Endodermal cell (in vitro differentiated cells): ENCODE data around the gene DSCAML1. TPM values are rescaled to one million over a fixed set of nuclear protein-coding genes. Genes with fewer than 3 reads are reported as not detected.

ENCODE experiments used
- DNase-seq: peaks from one replicate; pipeline ENCODE4 v3.0.0-alpha.2; 2017
- H3K27ac ChIP-seq: 2 replicates; pipeline ENCODE4 v1.5.1; 2013; ENCODE audit warnings: mild to moderate bottlenecking, low read depth, low read length, moderate library complexity
- H3K27me3 ChIP-seq: 2 replicates; pipeline ENCODE4 v1.6.1; 2013; ENCODE audit warnings: mild to moderate bottlenecking, low read length, moderate library complexity; ENCODE audit not compliant: insufficient read depth, control insufficient read depth, poor library complexity, severe bottlenecking
- H3K36me3 ChIP-seq: 2 replicates; pipeline ENCODE4 v1.7.0; 2013; ENCODE audit warnings: mild to moderate bottlenecking, low read length, moderate library complexity; ENCODE audit not compliant: control insufficient read depth, insufficient read depth
- H3K4me1 ChIP-seq: one replicate; pipeline ENCODE4 v1.7.0; 2013; ENCODE audit warnings: low read length; ENCODE audit not compliant: control insufficient read depth, insufficient read depth
- H3K4me3 ChIP-seq: 2 replicates; pipeline ENCODE4 v1.5.1; 2013; ENCODE audit warnings: mild to moderate bottlenecking, low read length, moderate library complexity
- H3K9ac ChIP-seq: 2 replicates; pipeline ENCODE4 v1.6.1; 2013; ENCODE audit warnings: mild to moderate bottlenecking, low read length, moderate library complexity; ENCODE audit not compliant: poor library complexity, severe bottlenecking; ENCODE audit errors: extremely low read depth
- H3K9me3 ChIP-seq: 2 replicates; pipeline ENCODE4 v1.6.1; 2013; ENCODE audit warnings: mild to moderate bottlenecking, low read length, moderate library complexity; ENCODE audit not compliant: control insufficient read depth
- H3K27ac Mint-ChIP-seq: 2 replicates; pipeline ENCODE4 v1.8.0; 2020; ENCODE audit warnings: mixed read lengths
- H3K27me3 Mint-ChIP-seq: 2 replicates; pipeline ENCODE4 v1.8.0; 2021; ENCODE audit warnings: mild to moderate bottlenecking, mixed read lengths; ENCODE audit not compliant: insufficient read depth
- H3K36me3 Mint-ChIP-seq: 2 replicates; pipeline ENCODE4 v1.8.0; 2020; ENCODE audit warnings: low read depth, mixed read lengths
- H3K4me1 Mint-ChIP-seq: 2 replicates; pipeline ENCODE4 v1.8.0; 2020; ENCODE audit warnings: mixed read lengths
- H3K4me3 Mint-ChIP-seq: 2 replicates; pipeline ENCODE4 v1.8.0; 2020; ENCODE audit warnings: mild to moderate bottlenecking, moderate library complexity, mixed read lengths
- H3K9me3 Mint-ChIP-seq: 2 replicates; pipeline ENCODE4 v1.8.0; 2020; ENCODE audit warnings: mild to moderate bottlenecking, mixed read lengths
- CTCF ChIP-seq: fragments of 200-600 bp; sonication (generic); conservative IDR thresholded peaks from 2 replicates; pipeline ENCODE4 v1.5.0; 2021; ENCODE audit warnings: antibody characterized with exemption, mild to moderate bottlenecking
- WGBS, 2 experiments: methylation state at CpG; one replicate each; pipeline versions ENCODE4 v1.1.5 to v1.1.7; 2013; ENCODE audit warnings: missing lambda C conversion rate in 2 of 2, mixed read lengths in 1 of 2; ENCODE audit not compliant: insufficient coverage in 1 of 2, insufficient read length in 1 of 2; 5-methylcytosine and 5-hydroxymethylcytosine counted together
- total RNA-seq, 2 donors: library from RNA; stranded (reverse); fragmentation: NEBNext Ultra II Directional in 1 of 2; extraction: Animal tissue kit (Norgen Biotek cat#: 25700) in 1 of 2; gene quantifications; 2 replicates in 1 of 2; 3 replicates in 1 of 2; pipeline ENCODE4 v1.2.1, GENCODE V29; 2021

Gene DSCAML1
- total RNA-seq, 2 donors from 2014 or later = 5.6 to 10.9 TPM

- Histone ChIP-seq H3K27ac (no peak overlapping the region), H3K9ac (no peak overlapping the region), H3K36me3 (no peaks in the 10 kb centered on the region), H3K4me3 (no peak overlapping the region), H3K27me3 (peaks cover 28% of the 10 kb centered on the region), H3K4me1 (no peaks in the 10 kb centered on the region), H3K9me3 (no peaks in the 10 kb centered on the region)
- Mint-ChIP-seq H3K36me3 (no peaks in the 10 kb centered on the region), H3K4me3 (no peak overlapping the region), H3K4me1 (peaks cover 8% of the 10 kb centered on the region), H3K9me3 (no peaks in the 10 kb centered on the region), H3K27ac (no peak overlapping the region), H3K27me3 (peaks cover 12% of the 10 kb centered on the region)
- WGBS, 2 experiments = 80 to 89% methylated on average over 8 to 11 of the region's 11 CpGs
- no peak for TF ChIP-seq CTCF
- DNase-seq = no peak
Measured at GRCh38 chr11:117535850-117536411, 261.1 kb downstream of the DSCAML1 start.

- no peak overlapping the region for H3K9ac ChIP-seq
- no peak for DNase-seq
- H3K4me3 Mint-ChIP-seq = no peak overlapping the region
- H3K9me3 Mint-ChIP-seq = no peaks in the 10 kb centered on the region
- H3K4me1 ChIP-seq = no peaks in the 10 kb centered on the region
- H3K27me3 Mint-ChIP-seq = peaks cover 12% of the 10 kb centered on the region
- H3K36me3 Mint-ChIP-seq = no peaks in the 10 kb centered on the region
- 88 to 93% methylated on average over 12 to 19 of the region's 19 CpGs for WGBS, 2 experiments
- H3K9me3 ChIP-seq = no peaks in the 10 kb centered on the region
- no peak overlapping the region for H3K27ac ChIP-seq
- H3K27ac Mint-ChIP-seq = no peak overlapping the region
- peaks cover 24% of the 10 kb centered on the region for H3K27me3 ChIP-seq
- TF ChIP-seq CTCF = no peak
- H3K4me3 ChIP-seq = no peak overlapping the region
- peaks cover 8% of the 10 kb centered on the region for H3K4me1 Mint-ChIP-seq
- no peaks in the 10 kb centered on the region for H3K36me3 ChIP-seq
Measured at GRCh38 chr11:117535201-117535849, 261.7 kb downstream of the DSCAML1 start.

- TF ChIP-seq CTCF = no peak
- Mint-ChIP-seq H3K9me3 (no peaks in the 10 kb centered on the region), H3K27ac (no peak overlapping the region), H3K4me3 (no peak overlapping the region), H3K27me3 (peaks cover 12% of the 10 kb centered on the region), H3K36me3 (no peaks in the 10 kb centered on the region), H3K4me1 (peaks cover 12% of the 10 kb centered on the region)
- no peak overlapping the region for H3K27ac ChIP-seq
- H3K36me3 ChIP-seq = no peaks in the 10 kb centered on the region
- no peak for DNase-seq
- 93 to 94% methylated on average over 2 to 3 of the region's 3 CpGs for WGBS, 2 experiments
- H3K4me3 ChIP-seq = no peak overlapping the region
- H3K9ac ChIP-seq = no peak overlapping the region
- H3K4me1 ChIP-seq = no peaks in the 10 kb centered on the region
- no peaks in the 10 kb centered on the region for H3K9me3 ChIP-seq
- peaks cover 10% of the 10 kb centered on the region for H3K27me3 ChIP-seq
Measured at GRCh38 chr11:117532568-117532967, 264.4 kb downstream of the DSCAML1 start.
